NB4 (cell line): ENCODE measurements around the gene MXI1.

Experiments used
- CTCF ChIP-seq: IDR thresholded peaks from one replicate; pipeline ENCODE4 v1.5.1; 2012; ENCODE audit warnings: low read depth, low read length
- MAX ChIP-seq: IDR thresholded peaks from 2 replicates; pipeline ENCODE4 v1.6.1; 2011; ENCODE audit warnings: low read depth, low read length
- POLR2A ChIP-seq: IDR thresholded peaks from 2 replicates; pipeline ENCODE4 v1.6.1; 2011; ENCODE audit warnings: mild to moderate bottlenecking; ENCODE audit not compliant: insufficient read length; ENCODE audit errors: extremely low read depth

- TF ChIP-seq CTCF: no peak
- TF ChIP-seq MAX: peak; percentile 16; the same call in 1 of the 2 replicates
- no peak for TF ChIP-seq POLR2A
Measured at GRCh38 chr10:110209454-110209925, 2.1 kb downstream of the MXI1 start.
